GM18873 (cell line): ENCODE measurements around the gene KRT79.
"Not testable (repeated sequence)": the region's sequence is repeated elsewhere in the genome, so short reads cannot be mapped to it uniquely, and the experiment has no call there.

Experiments used
- ATAC-seq: cut with Tn5 transposase; IDR thresholded peaks from one replicate; pipeline ENCODE4 v1.9.1; 2021; ENCODE audit warnings: mild to moderate bottlenecking, moderate library complexity, moderate number of reproducible peaks; ENCODE audit not compliant: unreplicated experiment, low FRiP score

Gene KRT79

GRCh38 chr12:52833922-52834726 is at the start of gene KRT79:
KRT79 (minus strand) TSS chr12:52834311; CDS start chr12:52834260, 51 bp downstream.
- no peak for ATAC-seq

- not testable (repeated sequence) for ATAC-seq
Observed at GRCh38 chr12:52880499-52880898, 46.4 kb upstream of the KRT79 start.

- ATAC-seq: no peak
Observed at GRCh38 chr12:52879394-52880351, 45.6 kb upstream of the KRT79 start.

GRCh38 chr12:52878507-52879393 is 44.6 kb upstream of the KRT79 start:
- no peak for ATAC-seq

GRCh38 chr12:52877242-52877641 is 43.1 kb upstream of the KRT79 start:
- ATAC-seq: no peak

GRCh38 chr12:52876372-52876771 is 42.3 kb upstream of the KRT79 start:
- no peak for ATAC-seq

GRCh38 chr12:52874573-52875435 is 40.7 kb upstream of the KRT79 start:
- ATAC-seq: no peak

GRCh38 chr12:52873832-52874572 is 39.9 kb upstream of the KRT79 start:
- no peak for ATAC-seq

GRCh38 chr12:52873513-52873831 is 39.4 kb upstream of the KRT79 start:
- no peak for ATAC-seq

- no peak for ATAC-seq
Observed at GRCh38 chr12:52872644-52873389, 38.7 kb upstream of the KRT79 start.

GRCh38 chr12:52871291-52872039 is 37.4 kb upstream of the KRT79 start:
- no peak for ATAC-seq

GRCh38 chr12:52870361-52871290 is 36.5 kb upstream of the KRT79 start:
- no peak for ATAC-seq

- no peak for ATAC-seq
Observed at GRCh38 chr12:52867642-52868041, 33.5 kb upstream of the KRT79 start.

- no peak for ATAC-seq
Observed at GRCh38 chr12:52867152-52867551, 33.0 kb upstream of the KRT79 start.

- ATAC-seq: no peak
Observed at GRCh38 chr12:52865090-52865944, 31.2 kb upstream of the KRT79 start.

- no peak for ATAC-seq
Observed at GRCh38 chr12:52862023-52862422, 27.9 kb upstream of the KRT79 start.
